HG02973 (cell line): Measurements from ENCODE around the gene RNF121.
"Not testable (repeated sequence)": the region's sequence is repeated elsewhere in the genome, so short reads cannot be mapped to it uniquely, and the experiment has no call there.

Source experiments
- ATAC-seq: cut with Tn5 transposase; IDR thresholded peaks from one replicate; pipeline ENCODE4 v1.9.1; 2021; ENCODE audit warnings: moderate library complexity; ENCODE audit not compliant: unreplicated experiment

RNF121 gene

DNA sequence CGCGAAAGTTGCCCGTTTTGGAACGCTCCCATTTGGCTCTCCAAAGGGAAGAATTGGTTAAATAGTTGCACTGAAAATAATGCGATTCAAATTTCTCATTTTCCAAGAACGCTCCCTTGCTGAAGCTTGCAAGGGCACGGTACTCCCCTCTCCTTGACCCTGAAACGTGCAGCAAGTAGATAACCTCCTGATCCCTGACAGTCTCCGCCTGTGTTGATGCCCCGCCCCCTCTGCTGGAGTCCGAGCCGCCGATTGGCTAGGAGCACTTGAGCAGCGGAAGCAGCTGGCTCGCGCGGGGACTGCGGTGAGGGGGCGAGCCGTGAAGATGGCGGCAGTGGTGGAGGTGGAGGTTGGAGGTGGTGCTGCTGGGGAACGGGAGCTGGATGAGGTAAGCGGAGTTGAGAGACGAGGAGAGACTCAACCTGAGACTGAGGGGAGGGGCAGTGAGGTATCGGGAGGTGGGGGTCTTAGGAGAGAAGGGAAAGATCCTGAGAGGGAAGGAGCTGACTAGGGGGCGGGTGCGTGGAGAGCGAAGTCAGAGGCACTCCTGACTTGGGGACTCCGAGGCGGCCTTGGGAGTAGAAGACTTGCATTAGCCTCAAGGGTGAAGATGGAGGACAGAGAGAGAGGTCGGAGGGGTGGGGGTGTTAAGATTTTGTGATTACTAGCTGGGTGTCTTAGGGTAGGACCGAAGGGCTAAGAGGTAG is at the start of gene RNF121:
Gene RNF121, plus strand, starts transcription at position 310 of the 707 bp plus-strand sequence. Its CDS starts 16 bp downstream, at position 326.
- ATAC-seq, result peak; percentile 71

DNA sequence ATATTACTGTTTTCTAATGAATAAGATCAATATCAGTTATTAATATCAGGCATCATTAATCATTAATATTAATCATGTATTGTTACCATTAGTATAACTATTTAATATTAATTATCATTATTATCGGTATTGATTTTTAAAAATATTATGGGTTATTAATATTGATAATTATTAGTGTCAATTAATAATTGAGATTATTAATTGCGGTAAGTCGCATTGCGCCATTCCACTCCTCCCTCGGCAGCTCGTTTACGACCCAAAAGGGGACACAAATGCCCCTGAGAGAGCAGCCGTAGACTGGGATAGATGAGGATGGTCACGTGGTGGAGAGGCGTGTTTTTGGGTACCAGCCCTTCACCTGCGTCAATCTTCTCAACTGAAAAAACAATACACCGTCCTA is 43.0 kb upstream of the RNF121 start:
- not testable (repeated sequence) for ATAC-seq

DNA sequence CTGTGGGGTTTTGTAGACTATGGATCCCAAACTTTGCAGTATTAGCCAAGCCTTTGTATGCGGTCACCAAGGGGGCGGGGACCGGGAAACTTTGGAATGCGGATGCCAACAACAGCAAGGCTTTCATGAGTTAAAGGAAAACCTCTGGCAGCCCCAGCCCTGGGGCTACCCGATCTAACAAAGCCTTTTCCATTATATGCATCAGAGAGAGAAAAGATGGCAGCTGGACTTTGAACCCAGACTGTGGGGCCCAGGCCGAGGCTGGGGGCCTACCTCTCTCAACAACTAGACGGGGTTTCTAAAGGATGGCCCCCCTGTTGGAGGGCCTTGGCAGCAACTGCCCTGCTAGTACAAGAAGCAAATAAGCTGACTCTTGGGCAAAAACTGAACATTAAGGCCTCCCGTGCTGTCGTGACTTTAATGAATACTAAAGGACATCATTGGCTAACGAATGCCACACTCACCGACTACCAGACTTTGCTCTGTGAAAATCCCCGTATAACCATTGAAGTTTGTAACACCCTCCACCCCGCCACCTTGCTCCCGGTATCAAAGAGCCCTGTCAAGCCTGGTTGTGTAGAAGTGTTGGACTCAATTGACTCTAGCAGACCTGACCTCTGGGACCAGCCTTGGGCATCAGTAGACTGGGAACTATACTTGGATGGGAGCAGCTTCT is 40.4 kb upstream of the RNF121 start:
- not testable (repeated sequence) for ATAC-seq

DNA sequence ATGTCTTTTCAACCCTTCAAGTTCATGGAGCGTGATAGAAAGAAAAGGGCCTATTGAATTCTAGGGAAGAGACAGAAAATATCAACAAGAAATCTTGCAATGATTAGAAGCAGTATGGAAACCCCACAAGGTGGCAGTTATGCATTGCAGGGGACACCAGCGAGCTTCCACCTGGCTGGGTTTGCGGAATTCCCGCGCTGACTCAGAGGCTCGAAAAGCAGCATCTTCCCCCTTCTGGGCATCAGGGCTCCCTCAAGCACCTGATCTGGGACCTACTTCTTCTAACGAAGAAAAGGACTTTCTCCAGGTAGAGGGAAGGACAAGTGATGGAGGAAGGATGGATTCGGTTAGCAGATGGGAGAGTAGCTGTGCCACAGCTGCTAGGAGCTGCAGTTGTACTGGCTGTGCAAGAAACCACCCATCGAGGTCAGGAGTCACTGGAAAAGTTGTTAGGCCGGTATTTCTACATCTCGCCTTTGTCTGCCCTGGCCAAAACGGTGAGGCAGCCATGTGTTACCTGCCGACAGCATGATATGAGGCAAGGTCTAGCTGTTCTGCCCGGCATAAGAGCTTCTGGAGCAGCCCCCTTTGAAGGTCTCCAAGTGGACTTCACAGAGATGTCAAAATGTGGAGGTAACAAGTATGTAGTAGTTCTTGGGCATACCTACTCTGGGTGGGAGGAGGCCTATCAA is 39.5 kb upstream of the RNF121 start:
- not testable (repeated sequence) for ATAC-seq

DNA sequence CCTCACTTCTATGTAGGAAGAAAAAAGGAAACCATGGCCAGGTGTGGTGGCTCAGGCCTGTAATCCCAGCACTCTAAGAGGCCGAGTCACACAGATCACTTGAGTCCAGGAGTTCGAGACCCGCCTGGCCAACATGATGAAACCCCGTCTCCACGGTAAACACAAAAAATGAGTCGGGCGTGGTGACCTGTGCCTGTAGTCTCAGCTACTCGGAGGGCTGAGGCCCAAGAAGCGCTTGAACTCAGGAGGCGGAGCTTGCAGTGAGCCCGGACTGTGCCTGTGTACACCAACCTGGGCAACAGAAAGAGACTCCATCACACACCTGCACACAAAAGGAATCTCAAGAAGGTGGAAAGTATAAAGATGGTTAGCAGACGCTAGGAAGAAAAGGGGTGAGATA is 32.9 kb upstream of the RNF121 start:
- ATAC-seq, result no peak

DNA sequence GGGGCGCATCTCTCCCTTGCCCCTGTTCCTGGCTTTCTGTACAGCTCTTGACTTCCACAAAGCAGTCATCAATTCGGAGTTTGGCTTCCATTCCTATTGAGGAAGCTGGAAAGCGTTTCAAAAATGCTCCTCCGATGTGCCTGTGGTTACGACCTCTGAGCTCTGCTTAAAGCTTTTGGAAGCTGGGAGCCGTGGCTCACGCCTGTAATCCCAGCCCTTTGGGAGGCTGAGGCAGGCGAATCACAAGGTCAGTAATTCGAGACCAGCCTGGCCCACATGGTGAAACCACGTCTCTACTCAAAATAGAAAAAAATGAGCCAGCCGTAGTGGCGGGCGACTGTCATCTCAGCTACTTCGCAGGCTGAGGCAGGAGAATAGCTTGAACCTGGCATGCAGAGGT is 27.7 kb upstream of the RNF121 start:
- not testable (repeated sequence) for ATAC-seq

DNA sequence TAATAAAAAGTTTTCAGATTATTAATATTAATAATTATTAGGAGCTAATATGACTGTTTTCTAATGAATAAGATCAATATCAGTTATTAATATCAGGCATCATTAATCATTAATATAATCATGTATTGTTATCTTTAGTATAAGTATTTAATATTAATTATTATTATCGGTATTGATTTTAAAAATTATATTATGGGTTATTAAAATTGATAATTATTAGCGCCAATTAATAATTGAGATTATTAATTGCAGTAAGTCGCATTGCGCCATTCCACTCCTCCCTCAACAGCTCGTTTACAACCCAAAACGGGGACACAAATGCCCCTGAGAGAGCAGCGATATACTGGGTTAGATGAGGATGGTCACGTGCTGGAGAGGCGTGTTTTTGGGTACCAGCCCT is 20.6 kb upstream of the RNF121 start:
- no peak for ATAC-seq

DNA sequence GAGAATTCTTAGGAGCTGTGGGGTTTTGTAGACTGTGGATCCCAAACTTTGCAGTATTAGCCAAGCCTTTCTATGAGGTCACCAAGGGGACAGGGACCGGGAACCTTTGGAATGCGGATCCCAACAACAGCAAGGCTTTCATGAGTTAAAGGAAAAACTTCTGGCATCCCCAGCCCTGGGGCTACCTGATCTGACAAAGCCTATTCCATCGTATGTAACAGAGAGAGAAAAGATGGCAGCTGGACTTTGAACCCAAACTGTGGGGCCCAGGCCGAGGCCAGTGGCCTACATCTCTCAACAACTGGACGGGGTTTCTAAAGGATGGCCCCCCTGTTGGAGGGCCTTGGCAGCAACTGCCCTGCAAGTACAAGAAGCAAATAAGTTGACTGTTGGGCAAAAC is 18.1 kb upstream of the RNF121 start:
- ATAC-seq, result not testable (repeated sequence)

DNA sequence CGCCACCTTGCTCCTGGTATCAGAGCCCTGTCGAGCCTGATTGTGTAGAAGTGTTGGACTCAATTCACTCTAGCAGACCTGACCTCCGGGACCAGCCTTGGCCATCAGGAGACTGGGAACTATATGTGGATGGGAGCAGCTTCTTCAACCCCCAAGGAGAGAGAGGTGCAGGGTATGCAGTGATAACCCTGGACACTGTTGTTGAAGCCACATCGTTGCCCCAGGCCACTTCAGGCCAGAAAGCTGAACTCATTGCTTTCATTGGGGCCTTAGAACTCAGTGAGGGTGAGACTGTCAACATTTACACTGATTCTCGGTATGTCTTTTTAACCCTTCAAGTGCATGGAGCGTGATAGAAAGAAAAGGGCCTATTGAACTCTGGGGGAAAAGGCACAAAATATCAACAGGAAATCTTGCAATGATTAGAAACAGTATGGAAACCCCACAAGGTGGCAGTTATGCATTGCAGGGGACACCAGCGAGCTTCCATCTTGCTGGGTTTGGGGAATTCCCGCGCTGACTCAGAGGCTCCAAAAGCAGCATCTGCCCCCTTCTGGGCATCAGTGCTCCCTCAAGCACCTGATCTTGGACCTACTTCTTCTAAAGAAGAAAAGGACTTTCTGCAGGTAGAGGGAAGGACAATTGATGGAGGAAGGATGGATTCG is 17.4 kb upstream of the RNF121 start:
- not testable (repeated sequence) for ATAC-seq

DNA sequence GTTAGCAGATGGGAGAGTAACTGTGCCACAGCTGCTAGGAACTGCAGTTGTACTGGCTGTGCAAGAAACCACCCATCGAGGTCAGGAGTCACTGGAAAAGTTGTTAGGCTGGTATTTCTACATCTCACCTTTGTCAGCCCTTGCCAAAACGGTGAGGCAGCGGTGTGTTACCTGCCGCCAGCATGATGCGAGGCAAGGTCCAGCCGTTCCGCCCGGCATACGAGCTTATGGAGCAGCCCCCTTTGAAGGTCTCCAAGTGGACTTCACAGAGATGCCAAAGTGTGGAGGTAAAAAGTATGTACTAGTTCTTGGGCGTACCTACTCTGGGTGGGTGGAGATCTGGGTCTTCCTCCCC is 16.9 kb upstream of the RNF121 start:
- ATAC-seq, result not testable (repeated sequence)

DNA sequence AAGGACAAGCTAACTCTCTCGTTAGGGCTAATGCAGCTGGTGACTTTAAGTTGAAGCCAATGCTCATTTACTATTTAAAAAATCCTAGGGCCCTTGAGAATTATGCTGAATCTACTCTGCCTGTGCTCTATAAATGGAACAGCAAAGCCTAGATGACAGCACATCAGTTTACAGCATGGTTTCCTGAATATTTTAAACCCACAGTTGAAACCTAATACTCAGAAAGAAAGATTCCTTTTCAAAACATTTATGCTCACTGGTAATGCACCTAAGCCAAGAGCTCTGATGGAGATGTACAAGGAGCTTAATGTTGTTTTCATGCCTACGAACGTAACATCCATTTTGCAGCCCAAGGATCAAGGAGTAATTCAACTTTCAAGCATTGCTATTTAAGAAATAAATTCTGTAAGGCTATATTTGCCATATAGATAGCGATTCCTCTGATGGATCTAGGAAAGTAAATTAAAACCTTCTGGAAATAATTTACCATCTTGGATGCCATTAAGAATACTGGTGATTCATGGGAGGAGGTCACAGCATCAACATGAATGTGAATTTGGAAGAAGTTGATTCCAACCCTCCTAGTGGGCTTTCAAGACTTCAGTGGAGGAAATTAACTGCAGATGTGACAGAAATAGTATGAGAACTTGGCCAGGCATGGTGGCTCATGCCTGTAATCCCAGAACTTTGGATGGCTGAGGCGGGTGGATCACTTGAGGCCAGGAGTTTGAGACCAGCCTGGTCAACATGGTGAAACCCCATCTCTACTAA is 14.9 kb upstream of the RNF121 start:
- no peak for ATAC-seq

DNA sequence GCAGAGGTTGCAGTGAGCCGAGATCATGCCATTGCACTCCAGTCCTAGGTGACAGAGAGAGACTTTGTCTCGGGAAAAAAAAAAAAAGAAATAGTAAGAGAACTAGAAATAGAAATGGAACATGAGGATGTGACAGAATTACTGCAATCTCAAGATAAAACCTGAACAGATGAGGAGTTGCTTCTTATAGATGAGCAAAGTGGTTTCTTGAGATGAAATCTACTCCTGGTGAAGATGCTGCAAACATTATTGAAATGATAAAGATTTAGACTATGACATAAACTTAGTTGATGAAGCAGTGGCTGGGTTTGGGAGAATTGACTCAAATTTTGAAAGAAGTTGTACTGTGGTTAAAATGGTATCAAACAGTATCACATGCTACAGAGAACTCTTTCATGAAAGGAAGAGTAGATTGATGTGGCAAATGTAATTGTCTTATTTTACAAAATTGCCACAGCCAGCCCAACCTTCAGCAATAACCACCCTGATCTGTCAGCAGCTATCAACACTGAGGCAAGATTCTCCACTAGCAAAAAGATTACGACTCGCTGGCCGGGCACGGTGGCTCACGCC is 14.1 kb upstream of the RNF121 start:
- no peak for ATAC-seq

DNA sequence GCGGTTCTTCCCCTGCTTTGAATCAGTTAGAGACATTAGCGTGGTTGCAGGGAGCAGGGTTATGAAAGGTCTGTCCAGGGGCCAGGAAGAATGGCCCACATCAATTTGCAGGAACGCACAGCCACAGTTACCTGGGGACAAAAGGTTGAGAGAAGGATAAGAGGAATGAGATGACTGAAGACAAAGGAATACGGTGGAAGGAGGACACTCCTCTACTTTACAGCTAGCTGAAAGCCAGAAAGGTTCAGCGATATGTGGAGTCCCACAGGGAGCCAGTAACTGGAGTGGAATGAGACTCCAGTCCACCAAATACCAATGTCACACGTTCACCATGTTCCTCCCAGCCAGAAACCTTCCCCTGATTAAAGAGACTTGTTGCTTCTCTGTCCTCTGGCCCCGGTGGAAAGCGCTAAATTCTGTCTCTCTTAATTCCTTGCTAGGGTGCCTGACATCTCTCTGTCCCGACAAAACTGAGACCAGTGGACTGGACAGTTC is 11.2 kb upstream of the RNF121 start:
- ATAC-seq, result no peak

DNA sequence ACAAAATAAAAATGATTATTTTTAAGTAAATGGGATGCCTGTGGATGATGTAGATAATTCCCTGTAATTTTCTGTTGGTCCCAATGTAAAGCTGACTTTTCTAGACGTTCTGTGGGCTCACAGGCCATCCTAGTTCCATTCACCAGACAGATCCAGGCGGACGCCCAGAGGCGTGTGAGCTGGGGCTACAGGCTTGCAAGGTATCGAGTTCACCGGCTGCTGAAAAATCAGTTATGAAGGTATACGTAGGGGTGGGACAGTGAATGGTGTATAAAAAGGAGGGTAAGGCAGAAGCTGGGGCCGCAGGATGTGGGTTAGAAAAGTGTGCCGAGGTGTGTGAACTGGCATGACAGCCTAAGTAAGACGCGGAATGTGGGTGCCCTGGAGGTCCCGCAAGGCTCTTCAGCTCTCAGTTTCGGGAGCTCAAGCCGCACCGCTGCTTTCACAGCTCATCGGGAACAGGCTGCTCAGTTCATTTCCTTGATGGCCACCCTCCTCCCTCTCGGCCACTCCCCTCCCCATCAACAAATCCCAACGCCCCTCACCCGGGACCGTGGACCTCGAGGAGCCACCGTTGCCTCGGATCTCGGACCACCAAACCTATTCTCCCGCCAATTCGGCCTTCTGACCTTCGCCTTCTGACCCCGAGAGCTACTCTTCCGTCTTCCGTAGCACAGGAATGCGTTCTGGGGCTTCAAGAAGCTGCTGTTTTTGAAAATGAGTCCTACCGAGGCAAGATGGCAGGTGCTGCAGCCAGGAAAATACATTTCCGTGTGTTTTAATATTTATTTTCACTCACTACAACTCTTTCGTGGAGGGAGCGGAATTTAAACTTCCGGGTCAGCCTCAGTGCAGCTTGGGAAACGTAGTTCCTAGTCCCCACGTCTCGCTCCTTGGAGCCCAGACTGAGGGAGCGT is 768 bp upstream of the RNF121 start, which contains the start of gene XNDC1N:
Gene XNDC1N, minus strand, starts transcription at position 775 of the 917 bp plus-strand sequence. CDS start 5,241 bp downstream, outside the sequence.
- peak; percentile 67 for ATAC-seq

DNA sequence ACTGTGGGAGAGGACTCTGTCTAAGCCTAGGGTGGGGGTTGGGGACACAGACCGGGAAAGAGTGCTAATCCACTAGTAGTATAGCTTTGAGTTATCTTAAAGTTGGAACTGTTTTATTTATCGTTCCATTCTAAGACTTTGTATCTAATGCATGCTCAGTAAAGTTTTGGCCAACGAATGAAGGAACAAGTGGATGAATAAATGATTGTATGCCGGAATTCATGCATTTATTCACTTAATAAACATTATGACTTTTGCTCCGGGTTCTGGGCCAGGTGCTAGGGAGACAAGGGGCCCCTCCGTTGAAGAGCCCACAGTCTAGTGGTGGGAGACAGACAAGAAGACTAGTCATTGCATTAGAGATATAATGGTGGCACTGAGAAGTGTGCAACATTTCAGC is 645 bp downstream of the RNF121 start:
- no peak for ATAC-seq

DNA sequence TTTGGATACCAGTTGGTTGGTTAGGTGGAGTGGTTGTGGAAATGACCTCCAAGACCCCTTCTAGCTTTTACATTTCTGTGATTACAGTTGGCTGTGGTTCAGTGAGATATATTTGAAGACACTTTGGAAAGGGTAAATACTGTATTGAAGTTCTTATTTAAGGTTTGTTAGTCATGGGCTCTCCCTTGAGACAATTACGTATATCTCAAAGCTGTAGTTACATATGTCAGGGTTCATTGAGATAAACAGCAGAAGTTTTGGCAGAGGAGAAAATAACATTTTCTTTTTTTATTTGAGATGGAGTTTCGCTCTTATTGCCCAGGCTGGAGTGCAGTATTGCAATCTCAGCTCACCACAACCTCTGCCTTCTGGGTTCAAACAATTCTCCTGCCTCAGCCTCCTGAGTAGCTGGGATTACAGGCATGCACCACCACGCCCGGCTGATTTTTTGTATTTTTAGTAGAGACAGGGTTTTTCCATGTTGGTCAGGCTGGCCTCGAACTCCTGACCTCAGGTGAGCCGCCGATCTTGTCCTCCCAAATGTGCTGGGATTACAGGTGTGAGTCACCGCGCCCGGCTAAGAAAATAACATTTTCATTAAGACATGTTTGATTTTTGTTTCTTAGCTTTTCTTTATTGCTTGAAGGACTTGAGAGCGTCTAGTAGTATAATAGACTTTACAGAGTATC is 1.9 kb downstream of the RNF121 start:
- no peak for ATAC-seq

DNA sequence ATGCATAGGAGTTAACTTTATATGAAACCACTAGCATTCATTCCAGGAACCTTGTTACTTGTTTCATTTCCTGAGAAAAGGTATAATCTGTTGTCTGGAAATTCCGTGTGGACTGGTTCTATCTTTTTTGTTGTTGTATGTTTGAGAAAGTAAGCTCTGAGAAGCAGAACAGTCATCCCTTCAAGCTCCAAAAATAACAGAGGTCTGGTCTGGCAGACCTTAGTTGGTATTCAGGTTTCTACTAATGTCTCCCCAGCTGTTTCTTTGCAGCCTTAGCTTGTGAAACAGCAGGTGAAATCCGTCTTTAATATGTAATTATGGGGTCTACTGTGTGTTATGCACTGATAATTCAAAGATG is 2.4 kb downstream of the RNF121 start:
- ATAC-seq, result no peak

DNA sequence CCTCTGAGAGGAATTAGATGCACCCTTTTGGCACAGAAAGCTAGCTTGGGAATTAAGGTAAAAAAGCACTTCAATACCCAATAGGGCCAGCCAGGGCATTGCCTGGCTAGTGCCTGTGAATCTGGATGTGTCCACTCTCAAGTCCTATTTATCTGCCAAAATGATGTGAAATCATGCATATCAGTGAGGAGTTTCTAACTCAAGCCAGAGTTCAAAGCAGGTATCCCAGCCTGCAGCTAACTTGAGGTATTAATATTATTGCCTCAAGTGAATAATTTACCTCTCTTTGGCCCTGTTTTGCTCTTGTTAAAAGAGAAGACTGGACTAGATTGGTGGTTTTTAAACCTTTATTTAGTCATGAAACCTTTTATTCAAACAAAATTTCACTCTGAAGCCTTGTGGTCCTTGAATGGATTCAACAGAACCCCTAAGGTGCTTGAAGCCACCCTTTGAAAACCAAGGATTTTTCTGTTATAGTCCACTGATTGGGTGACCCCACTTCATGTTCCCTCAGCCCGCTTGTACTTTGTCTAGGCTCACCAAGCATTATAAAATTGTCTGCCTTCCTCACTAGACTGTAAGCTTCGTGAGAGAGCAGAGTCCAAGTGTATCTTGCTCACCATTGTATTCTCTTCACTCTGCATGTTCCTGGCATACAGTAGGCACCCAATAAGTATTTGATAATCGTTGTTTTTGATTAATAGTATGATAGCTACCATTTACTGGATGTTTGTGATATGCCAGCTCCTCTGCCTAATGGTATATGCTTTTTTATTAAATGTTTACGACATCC is 4.5 kb downstream of the RNF121 start:
- ATAC-seq, result no peak
